ENCODE measurements around the gene C9orf50.
"Not testable (repeated sequence)": the region's sequence is repeated elsewhere in the genome, so short reads cannot be mapped to it uniquely, and the experiment has no call there.

The C9orf50 gene

GRCh38 chr9:129637673-129638439 is 17.0 kb upstream of the C9orf50 start:
- TF ChIP-seq CTCF (IDR thresholded peaks at IDR 0.05; ENCODE audit: low read depth, low read length): no peak
- Histone ChIP-seq H3K36me3 (peaks cover 66% of the 10 kb centered on the region), H3K4me3 (ENCODE audit: low read depth, low read length) (no peak overlapping the region), H3K27me3 (ENCODE audit: insufficient read depth, low read depth, severe bottlenecking) (no peaks in the 10 kb centered on the region), H3K27ac (no peak overlapping the region), H3K9me3 (ENCODE audit: severe bottlenecking) (no peaks in the 10 kb centered on the region)
- DNase-seq: no peak

GRCh38 chr9:129637102-129637501 is 16.2 kb upstream of the C9orf50 start:
- Histone ChIP-seq H3K36me3 (peaks cover 73% of the 10 kb centered on the region), H3K9me3 (ENCODE audit: severe bottlenecking) (no peaks in the 10 kb centered on the region), H3K27ac (no peak overlapping the region), H3K4me3 (ENCODE audit: low read depth, low read length) (no peak overlapping the region), H3K27me3 (ENCODE audit: insufficient read depth, low read depth, severe bottlenecking) (no peaks in the 10 kb centered on the region)
- no peak for DNase-seq
- no peak for TF ChIP-seq CTCF (IDR thresholded peaks at IDR 0.05; ENCODE audit: low read depth, low read length)

GRCh38 chr9:129636343-129636742 is 15.4 kb upstream of the C9orf50 start:
- DNase-seq; H3K9me3 ChIP-seq (ENCODE audit: severe bottlenecking); H3K27me3 ChIP-seq (ENCODE audit: insufficient read depth, low read depth, severe bottlenecking); H3K27ac ChIP-seq; H3K4me3 ChIP-seq (ENCODE audit: low read depth, low read length): not testable (repeated sequence)
- H3K36me3 ChIP-seq: peaks cover 81% of the 10 kb centered on the region

GRCh38 chr9:129635099-129636065 is 14.5 kb upstream of the C9orf50 start:
- no peaks in the 10 kb centered on the region for H3K27me3 ChIP-seq (ENCODE audit: insufficient read depth, low read depth, severe bottlenecking)
- H3K27ac ChIP-seq: no peak overlapping the region
- TF ChIP-seq CTCF (IDR thresholded peaks at IDR 0.05; ENCODE audit: low read depth, low read length): no peak
- H3K4me3 ChIP-seq (ENCODE audit: low read depth, low read length): no peak overlapping the region
- DNase-seq: no peak
- H3K36me3 ChIP-seq: peaks cover 90% of the 10 kb centered on the region
- H3K9me3 ChIP-seq (ENCODE audit: severe bottlenecking): no peaks in the 10 kb centered on the region

DNA sequence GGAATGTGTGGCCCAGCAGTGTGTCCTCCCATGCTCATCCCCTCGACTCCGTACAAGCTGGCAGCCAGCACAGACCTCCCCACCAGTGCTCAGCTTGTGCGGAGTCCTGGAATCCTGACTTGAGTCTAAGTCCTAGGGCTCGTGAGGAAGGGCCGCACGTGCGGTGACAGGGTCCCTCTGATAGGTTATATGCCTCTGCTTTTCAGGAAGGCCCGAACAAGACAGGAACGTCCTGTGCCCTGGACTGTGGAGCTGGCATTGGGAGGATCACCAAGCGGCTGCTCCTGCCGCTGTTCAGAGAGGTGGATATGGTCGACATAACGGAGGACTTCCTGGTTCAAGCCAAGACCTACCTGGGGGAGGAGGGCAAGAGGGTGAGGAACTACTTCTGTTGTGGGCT is 12.9 kb upstream of the C9orf50 start:
- no peak overlapping the region for H3K4me3 ChIP-seq (ENCODE audit: low read depth, low read length)
- H3K9me3 ChIP-seq (ENCODE audit: severe bottlenecking): no peaks in the 10 kb centered on the region
- no peaks in the 10 kb centered on the region for H3K27me3 ChIP-seq (ENCODE audit: insufficient read depth, low read depth, severe bottlenecking)
- H3K27ac ChIP-seq: no peak overlapping the region
- peaks cover 96% of the 10 kb centered on the region for H3K36me3 ChIP-seq
- DNase-seq: no peak
- no peak for TF ChIP-seq CTCF (IDR thresholded peaks at IDR 0.05; ENCODE audit: low read depth, low read length)

GRCh38 chr9:129633207-129633606 is 12.3 kb upstream of the C9orf50 start:
- Histone ChIP-seq H3K9me3 (ENCODE audit: severe bottlenecking) (no peaks in the 10 kb centered on the region), H3K4me3 (ENCODE audit: low read depth, low read length) (no peak overlapping the region), H3K36me3 (peaks cover 96% of the 10 kb centered on the region), H3K27ac (no peak overlapping the region), H3K27me3 (ENCODE audit: insufficient read depth, low read depth, severe bottlenecking) (no peaks in the 10 kb centered on the region)
- no peak for DNase-seq
- no peak for TF ChIP-seq CTCF (IDR thresholded peaks at IDR 0.05; ENCODE audit: low read depth, low read length)

Measured in WERI-Rb-1 (cell line).